Liver (tissue), 9 donors: Measurements from ENCODE around the gene TOR1A. TPM values are rescaled to one million over a fixed set of nuclear protein-coding genes. Genes with fewer than 3 reads are reported as not detected.

ENCODE experiments used
- DNase-seq: peaks from one replicate; pipeline ENCODE4 v3.0.0-alpha.2; 2017; ENCODE audit warnings: low spot score
- H3K27ac ChIP-seq, 2 donors: one replicate each; pipeline ENCODE4 v1.7.0; 2013; ENCODE audit warnings: inconsistent platforms in 2 of 2, low read length in 2 of 2, control low read depth in 1 of 2, low read depth in 1 of 2, mild to moderate bottlenecking in 1 of 2
- H3K27me3 ChIP-seq, 4 donors: one replicate each; pipeline versions ENCODE4 v1.6.1 to v1.7.0; 2013; ENCODE audit warnings: low read length in 3 of 4, inconsistent platforms in 1 of 4, mild to moderate bottlenecking in 1 of 4, moderate library complexity in 1 of 4; ENCODE audit not compliant: control insufficient read depth in 4 of 4, insufficient read depth in 4 of 4
- H3K36me3 ChIP-seq, 4 donors: one replicate each; pipeline versions ENCODE4 v1.6.1 to v1.7.0; 2013; ENCODE audit warnings: low read length in 3 of 4, mild to moderate bottlenecking in 3 of 4, low read depth in 1 of 4, moderate library complexity in 1 of 4; ENCODE audit not compliant: control insufficient read depth in 4 of 4, insufficient read depth in 3 of 4
- H3K4me1 ChIP-seq, 4 donors: one replicate each; pipeline versions ENCODE4 v1.6.1 to v1.7.0; 2013; ENCODE audit warnings: low read length in 3 of 4, mild to moderate bottlenecking in 3 of 4, moderate library complexity in 1 of 4; ENCODE audit not compliant: control insufficient read depth in 4 of 4, insufficient read depth in 4 of 4
- H3K4me3 ChIP-seq, 3 donors: one replicate each; pipeline versions ENCODE4 v1.6.1 to v1.7.0; 2013; ENCODE audit warnings: low read length in 3 of 3, control low read depth in 1 of 3, low read depth in 1 of 3, mild to moderate bottlenecking in 1 of 3
- H3K9ac ChIP-seq, 2 donors: one replicate each; pipeline ENCODE4 v1.7.0; 2013; ENCODE audit warnings: low read length in 2 of 2, mild to moderate bottlenecking in 2 of 2, moderate library complexity in 2 of 2, control low read depth in 1 of 2, low read depth in 1 of 2
- H3K9me3 ChIP-seq, 4 donors: one replicate each; pipeline versions ENCODE4 v1.6.1 to v1.7.0; 2013; ENCODE audit warnings: low read length in 3 of 4; ENCODE audit not compliant: control insufficient read depth in 4 of 4
- EGR1 ChIP-seq, 2 donors: IDR thresholded peaks; 2 replicates each; pipeline ENCODE4 v1.6.1; 2016 to 2018; ENCODE audit warnings: antibody characterized with exemption in 2 of 2, low read depth in 2 of 2
- FOXA1 ChIP-seq: IDR thresholded peaks from 2 replicates; pipeline ENCODE4 v1.6.1; 2016; ENCODE audit warnings: antibody characterized with exemption
- FOXA2 ChIP-seq: IDR thresholded peaks from 2 replicates; pipeline ENCODE4 v1.6.1; 2016; ENCODE audit warnings: antibody characterized with exemption
- GABPA ChIP-seq, 2 donors: IDR thresholded peaks in 1 of 2; conservative IDR thresholded peaks in 1 of 2; 2 replicates each; pipeline ENCODE4 v1.6.1; 2016; ENCODE audit warnings: antibody characterized with exemption in 2 of 2, mild to moderate bottlenecking in 1 of 2, moderate library complexity in 1 of 2
- HNF4A ChIP-seq, 2 donors: conservative IDR thresholded peaks; 2 replicates each; pipeline ENCODE4 v1.6.1; 2016; ENCODE audit warnings: antibody characterized with exemption in 2 of 2, mild to moderate bottlenecking in 2 of 2
- HNF4G ChIP-seq: IDR thresholded peaks from 2 replicates; pipeline ENCODE4 v1.6.1; 2016; ENCODE audit warnings: antibody characterized with exemption
- JUND ChIP-seq, 2 donors: IDR thresholded peaks; 2 replicates each; pipeline ENCODE4 v1.6.1; 2016; ENCODE audit warnings: antibody characterized with exemption in 2 of 2
- NR2F2 ChIP-seq: IDR thresholded peaks from 2 replicates; pipeline ENCODE4 v1.6.1; 2016; ENCODE audit warnings: antibody characterized with exemption
- RAD21 ChIP-seq, 2 donors: IDR thresholded peaks; 2 replicates each; pipeline ENCODE4 v1.6.1; 2016; ENCODE audit warnings: antibody characterized with exemption in 2 of 2, mild to moderate bottlenecking in 2 of 2
- RXRA ChIP-seq, 2 donors: IDR thresholded peaks; 2 replicates each; pipeline ENCODE4 v1.6.1; 2017 to 2018; ENCODE audit warnings: antibody characterized with exemption in 2 of 2, mild to moderate bottlenecking in 1 of 2
- SP1 ChIP-seq: IDR thresholded peaks from 2 replicates; pipeline ENCODE4 v1.6.1; 2018; ENCODE audit warnings: antibody characterized with exemption, mild to moderate bottlenecking
- TAF1 ChIP-seq: conservative IDR thresholded peaks from 2 replicates; pipeline ENCODE4 v1.6.1; 2016; ENCODE audit warnings: antibody characterized with exemption, mild to moderate bottlenecking
- YY1 ChIP-seq: IDR thresholded peaks from 2 replicates; pipeline ENCODE4 v1.6.1; 2016; ENCODE audit warnings: antibody characterized with exemption, mild to moderate bottlenecking
- WGBS: extraction: QIAGEN DNeasy Blood & Tissue Kit; methylation state at CpG from one replicate; pipeline ENCODE4 v1.1.7; 2013; 5-methylcytosine and 5-hydroxymethylcytosine counted together
- polyA plus RNA-seq, 2 donors: library from polyadenylated mRNA; stranded (reverse) in 1 of 2; unstranded in 1 of 2; fragments of 200-250 nt in 1 of 2; fragments of >200 nt in 1 of 2; fragmentation: Nextera tagmentation in 1 of 2; extraction: Ambion mirVana in 1 of 2; gene quantifications; one replicate each; pipeline versions ENCODE4 v1.2.1 to v1.2.3, GENCODE V29; 2013 to 2015
- total RNA-seq, 2 donors: library from RNA; depleted of rRNA; stranded (reverse); fragments of >200 nt; gene quantifications; one replicate each; pipeline ENCODE4 v1.2.3, GENCODE V29; 2014
- TF ChIP-seq, protein P1 (sequence below): IDR thresholded peaks from 2 replicates; pipeline ENCODE4 v1.6.1; 2016; ENCODE audit warnings: antibody characterized with exemption
- TF ChIP-seq, protein P2 (sequence below): fragments of 150-350 bp; IDR thresholded peaks from 2 replicates; pipeline ENCODE4 v1.5.1; 2017; ENCODE audit warnings: improper control_type of control experiment, low read depth, low read length; ENCODE audit not compliant: missing input control
- TF ChIP-seq, protein P3 (sequence below): IDR thresholded peaks from 2 replicates; pipeline ENCODE4 v1.6.1; 2016; ENCODE audit warnings: antibody characterized with exemption
- TF ChIP-seq, protein P4 (sequence below): IDR thresholded peaks from 2 replicates; pipeline ENCODE4 v1.6.1; 2016; ENCODE audit warnings: antibody characterized with exemption
- TF ChIP-seq, protein P5 (sequence below): IDR thresholded peaks from 2 replicates; pipeline ENCODE4 v1.6.1; 2016; ENCODE audit warnings: antibody characterized with exemption, mild to moderate bottlenecking
- donor health status: healthy.
- donor health status: healthy.
- donor health status: healthy.
- donor health status: healthy.
- donor health status: healthy.

TOR1A gene
- total and polyA plus RNA-seq, 4 donors = 18.3 to 34.0 (median 29.8) TPM

DNA sequence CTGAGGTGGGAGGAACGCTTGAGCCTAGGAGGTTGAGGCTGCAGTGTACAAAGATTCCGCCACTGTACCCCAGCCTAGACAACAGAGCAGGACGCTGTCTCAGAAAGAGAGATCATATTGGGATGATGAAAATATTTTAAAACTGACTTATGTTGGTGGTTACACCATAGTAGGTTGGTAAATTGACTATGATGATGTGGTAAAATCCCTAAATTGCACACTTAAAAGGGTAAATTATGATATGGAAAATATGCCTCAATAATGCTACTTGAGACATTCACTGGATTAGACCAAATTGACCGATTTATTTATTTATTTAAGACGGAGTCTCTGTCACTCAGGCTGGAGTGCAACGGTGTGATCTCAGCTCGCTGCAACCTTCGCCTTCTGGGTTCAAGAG lies 42.8 kb downstream of the TOR1A start:
- 78% methylated on average over 8 of the region's 8 CpGs for WGBS
- TF ChIP-seq, protein P1, sequence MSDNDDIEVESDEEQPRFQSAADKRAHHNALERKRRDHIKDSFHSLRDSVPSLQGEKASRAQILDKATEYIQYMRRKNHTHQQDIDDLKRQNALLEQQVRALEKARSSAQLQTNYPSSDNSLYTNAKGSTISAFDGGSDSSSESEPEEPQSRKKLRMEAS = no peak
- TF ChIP-seq, protein P2, sequence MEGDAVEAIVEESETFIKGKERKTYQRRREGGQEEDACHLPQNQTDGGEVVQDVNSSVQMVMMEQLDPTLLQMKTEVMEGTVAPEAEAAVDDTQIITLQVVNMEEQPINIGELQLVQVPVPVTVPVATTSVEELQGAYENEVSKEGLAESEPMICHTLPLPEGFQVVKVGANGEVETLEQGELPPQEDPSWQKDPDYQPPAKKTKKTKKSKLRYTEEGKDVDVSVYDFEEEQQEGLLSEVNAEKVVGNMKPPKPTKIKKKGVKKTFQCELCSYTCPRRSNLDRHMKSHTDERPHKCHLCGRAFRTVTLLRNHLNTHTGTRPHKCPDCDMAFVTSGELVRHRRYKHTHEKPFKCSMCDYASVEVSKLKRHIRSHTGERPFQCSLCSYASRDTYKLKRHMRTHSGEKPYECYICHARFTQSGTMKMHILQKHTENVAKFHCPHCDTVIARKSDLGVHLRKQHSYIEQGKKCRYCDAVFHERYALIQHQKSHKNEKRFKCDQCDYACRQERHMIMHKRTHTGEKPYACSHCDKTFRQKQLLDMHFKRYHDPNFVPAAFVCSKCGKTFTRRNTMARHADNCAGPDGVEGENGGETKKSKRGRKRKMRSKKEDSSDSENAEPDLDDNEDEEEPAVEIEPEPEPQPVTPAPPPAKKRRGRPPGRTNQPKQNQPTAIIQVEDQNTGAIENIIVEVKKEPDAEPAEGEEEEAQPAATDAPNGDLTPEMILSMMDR = no peak
- TF ChIP-seq FOXA1 (no peak), RAD21 (IDR thresholded peaks at IDR 0.05) (no peak), EGR1 (IDR thresholded peaks at IDR 0.05; ENCODE audit: low read depth in 2 of 2) (no peak), RXRA (IDR thresholded peaks at IDR 0.05) (no peak), TAF1 (no peak), HNF4G (no peak)
- TF ChIP-seq, protein P3, sequence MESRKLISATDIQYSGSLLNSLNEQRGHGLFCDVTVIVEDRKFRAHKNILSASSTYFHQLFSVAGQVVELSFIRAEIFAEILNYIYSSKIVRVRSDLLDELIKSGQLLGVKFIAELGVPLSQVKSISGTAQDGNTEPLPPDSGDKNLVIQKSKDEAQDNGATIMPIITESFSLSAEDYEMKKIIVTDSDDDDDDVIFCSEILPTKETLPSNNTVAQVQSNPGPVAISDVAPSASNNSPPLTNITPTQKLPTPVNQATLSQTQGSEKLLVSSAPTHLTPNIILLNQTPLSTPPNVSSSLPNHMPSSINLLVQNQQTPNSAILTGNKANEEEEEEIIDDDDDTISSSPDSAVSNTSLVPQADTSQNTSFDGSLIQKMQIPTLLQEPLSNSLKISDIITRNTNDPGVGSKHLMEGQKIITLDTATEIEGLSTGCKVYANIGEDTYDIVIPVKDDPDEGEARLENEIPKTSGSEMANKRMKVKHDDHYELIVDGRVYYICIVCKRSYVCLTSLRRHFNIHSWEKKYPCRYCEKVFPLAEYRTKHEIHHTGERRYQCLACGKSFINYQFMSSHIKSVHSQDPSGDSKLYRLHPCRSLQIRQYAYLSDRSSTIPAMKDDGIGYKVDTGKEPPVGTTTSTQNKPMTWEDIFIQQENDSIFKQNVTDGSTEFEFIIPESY = no peak
- TF ChIP-seq, protein P4, sequence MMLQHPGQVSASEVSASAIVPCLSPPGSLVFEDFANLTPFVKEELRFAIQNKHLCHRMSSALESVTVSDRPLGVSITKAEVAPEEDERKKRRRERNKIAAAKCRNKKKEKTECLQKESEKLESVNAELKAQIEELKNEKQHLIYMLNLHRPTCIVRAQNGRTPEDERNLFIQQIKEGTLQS = no peak
- no peak overlapping the region for H3K27ac ChIP-seq
- H3K9me3 ChIP-seq = no peaks in the 10 kb centered on the region
- H3K27me3 ChIP-seq = no peaks in the 10 kb centered on the region
- no peaks in the 10 kb centered on the region for H3K4me1 ChIP-seq
- DNase-seq = no peak
- no peak overlapping the region for H3K9ac ChIP-seq
- no peak overlapping the region for H3K4me3 ChIP-seq
- H3K36me3 ChIP-seq = no peaks in the 10 kb centered on the region

DNA sequence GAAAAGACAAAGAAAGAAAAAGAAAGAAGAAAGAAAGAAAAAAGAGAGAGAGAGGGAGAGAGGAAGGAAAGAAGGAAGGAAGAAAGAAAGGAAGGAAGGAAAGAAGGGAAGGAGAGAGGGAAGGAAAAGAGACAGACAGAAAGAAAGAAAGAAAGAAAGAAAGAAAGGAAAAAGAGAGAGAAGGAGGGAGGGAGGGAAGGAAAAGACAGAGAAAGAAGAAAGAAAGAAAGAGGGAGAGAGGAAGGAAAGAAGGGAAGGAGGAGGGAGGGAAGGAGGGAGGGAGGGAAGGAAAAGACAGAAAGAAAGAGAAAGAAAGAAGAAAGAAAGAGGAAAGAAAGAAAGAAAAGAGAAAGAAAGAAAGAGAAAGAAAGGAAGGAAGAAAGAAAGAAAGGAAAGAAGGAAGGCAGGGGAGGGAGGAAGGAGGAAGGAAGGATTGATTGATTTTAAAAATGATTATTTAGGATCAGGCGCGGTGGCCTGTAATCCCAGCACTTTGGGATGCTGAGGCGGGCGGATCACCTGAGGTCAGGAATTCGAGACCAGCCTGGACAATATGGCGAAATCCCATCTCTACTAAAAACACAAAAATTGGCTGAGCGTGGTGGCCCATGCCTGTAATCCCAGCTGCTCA lies 44.3 kb downstream of the TOR1A start:
- DNase-seq = no peak
- Histone ChIP-seq H3K27ac (no peak overlapping the region), H3K4me3 (no peak overlapping the region), H3K36me3 (no peaks in the 10 kb centered on the region), H3K9me3 (no peaks in the 10 kb centered on the region), H3K9ac (no peak overlapping the region), H3K4me1 (no peaks in the 10 kb centered on the region), H3K27me3 (no peaks in the 10 kb centered on the region)
- TF ChIP-seq, protein P4 = no peak
- TF ChIP-seq SP1 = no peak
- TF ChIP-seq NR2F2 = no peak
- TF ChIP-seq TAF1 = no peak
- no peak for TF ChIP-seq HNF4A (conservative IDR thresholded peaks at IDR 0.05)
- TF ChIP-seq HNF4G = no peak
- no peak for TF ChIP-seq JUND (IDR thresholded peaks at IDR 0.05)
- TF ChIP-seq, protein P5, sequence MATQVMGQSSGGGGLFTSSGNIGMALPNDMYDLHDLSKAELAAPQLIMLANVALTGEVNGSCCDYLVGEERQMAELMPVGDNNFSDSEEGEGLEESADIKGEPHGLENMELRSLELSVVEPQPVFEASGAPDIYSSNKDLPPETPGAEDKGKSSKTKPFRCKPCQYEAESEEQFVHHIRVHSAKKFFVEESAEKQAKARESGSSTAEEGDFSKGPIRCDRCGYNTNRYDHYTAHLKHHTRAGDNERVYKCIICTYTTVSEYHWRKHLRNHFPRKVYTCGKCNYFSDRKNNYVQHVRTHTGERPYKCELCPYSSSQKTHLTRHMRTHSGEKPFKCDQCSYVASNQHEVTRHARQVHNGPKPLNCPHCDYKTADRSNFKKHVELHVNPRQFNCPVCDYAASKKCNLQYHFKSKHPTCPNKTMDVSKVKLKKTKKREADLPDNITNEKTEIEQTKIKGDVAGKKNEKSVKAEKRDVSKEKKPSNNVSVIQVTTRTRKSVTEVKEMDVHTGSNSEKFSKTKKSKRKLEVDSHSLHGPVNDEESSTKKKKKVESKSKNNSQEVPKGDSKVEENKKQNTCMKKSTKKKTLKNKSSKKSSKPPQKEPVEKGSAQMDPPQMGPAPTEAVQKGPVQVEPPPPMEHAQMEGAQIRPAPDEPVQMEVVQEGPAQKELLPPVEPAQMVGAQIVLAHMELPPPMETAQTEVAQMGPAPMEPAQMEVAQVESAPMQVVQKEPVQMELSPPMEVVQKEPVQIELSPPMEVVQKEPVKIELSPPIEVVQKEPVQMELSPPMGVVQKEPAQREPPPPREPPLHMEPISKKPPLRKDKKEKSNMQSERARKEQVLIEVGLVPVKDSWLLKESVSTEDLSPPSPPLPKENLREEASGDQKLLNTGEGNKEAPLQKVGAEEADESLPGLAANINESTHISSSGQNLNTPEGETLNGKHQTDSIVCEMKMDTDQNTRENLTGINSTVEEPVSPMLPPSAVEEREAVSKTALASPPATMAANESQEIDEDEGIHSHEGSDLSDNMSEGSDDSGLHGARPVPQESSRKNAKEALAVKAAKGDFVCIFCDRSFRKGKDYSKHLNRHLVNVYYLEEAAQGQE = no peak
- no peak for TF ChIP-seq RXRA (IDR thresholded peaks at IDR 0.05)
- TF ChIP-seq RAD21 (IDR thresholded peaks at IDR 0.05) = no peak
- TF ChIP-seq, protein P3 = no peak
- no peak for TF ChIP-seq FOXA1
- no peak for TF ChIP-seq FOXA2
- no peak for TF ChIP-seq GABPA (IDR thresholded peaks at IDR 0.05 in 1 of 2, conservative IDR thresholded peaks at IDR 0.05 in 1 of 2)
- TF ChIP-seq EGR1 (IDR thresholded peaks at IDR 0.05; ENCODE audit: low read depth in 2 of 2) = no peak
- TF ChIP-seq, protein P1 = no peak
- TF ChIP-seq YY1 = no peak
- 94% methylated on average over 7 of the region's 7 CpGs for WGBS
